ENCODE data around the gene HES5.

HES5 gene

DNA sequence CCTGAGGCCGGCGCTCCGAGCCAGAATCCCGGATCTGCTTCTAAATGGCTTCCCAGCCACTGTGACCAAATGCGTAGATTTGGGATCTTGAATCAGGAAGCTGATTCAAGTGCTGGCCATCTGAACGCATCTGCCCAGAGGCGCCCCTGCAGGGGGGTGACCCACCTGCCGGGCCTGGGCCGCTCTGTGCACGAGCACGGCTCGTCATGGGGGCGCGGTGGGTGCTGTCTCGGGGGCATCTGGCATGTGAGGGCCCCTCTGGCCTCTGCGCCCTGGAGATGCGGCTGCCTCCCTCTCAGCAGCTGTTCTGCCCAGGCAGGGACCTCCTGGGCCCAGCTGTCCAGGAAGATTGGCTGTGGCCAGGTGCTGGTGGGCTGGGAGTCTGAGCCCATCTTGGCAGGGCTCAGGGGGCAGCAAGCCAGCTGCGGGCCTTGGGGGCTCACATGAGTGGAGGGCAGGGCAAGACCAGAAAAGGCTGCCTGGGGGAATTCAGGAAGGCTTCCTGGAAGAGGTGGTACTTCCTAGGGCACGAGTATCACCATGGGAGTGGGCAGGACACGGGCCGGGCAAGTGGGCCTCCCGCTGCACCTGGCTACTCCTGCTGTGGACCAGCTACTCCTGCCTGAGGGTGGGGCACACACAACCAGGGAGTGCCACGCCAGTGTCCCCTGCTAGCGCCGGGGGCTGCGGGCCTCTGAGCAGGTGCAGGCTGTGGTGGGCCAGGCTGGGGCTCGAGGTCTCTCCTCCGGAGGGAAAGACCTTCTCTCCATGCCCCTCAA lies 28.8 kb downstream of the HES5 start:
- WGBS, 2 experiments: 88 to 90% methylated on average over 28 of the region's 28 CpGs
- no peaks in the 10 kb centered on the region for H3K36me3 ChIP-seq (ENCODE audit: control insufficient read depth, insufficient read depth, low read length)

DNA sequence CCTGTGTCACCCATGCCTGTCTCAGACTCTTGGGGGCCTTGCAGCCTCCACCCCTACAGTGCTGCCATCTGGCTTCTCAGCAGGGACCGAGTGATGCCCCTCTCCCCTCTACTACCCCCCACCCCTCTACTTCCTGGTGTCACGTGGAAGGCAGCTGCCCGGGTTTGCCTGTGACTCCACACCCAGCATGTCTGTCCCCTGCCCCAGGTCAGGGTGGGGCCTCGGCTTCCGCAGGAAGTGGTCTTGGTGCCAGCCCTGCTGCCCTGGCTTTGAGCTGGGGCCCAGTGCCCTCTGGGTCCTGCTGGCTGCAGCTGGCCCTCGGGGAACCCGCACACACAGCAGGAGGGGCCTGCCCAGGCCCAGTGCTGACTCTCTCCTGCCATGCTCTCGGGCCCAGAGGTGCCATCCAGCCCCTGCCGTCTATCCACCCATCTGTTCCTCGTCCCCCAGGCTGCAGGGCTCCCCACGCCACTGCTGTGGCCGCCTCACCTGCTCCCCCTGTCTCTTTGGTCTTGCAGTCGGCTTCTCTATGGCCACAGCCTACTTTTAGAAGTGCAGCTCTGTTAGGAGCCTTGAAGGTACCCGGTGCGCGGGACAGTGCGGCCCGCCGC lies 30.0 kb downstream of the HES5 start:
- Histone ChIP-seq H3K4me3 (ENCODE audit: insufficient read depth, low read depth, low read length) (no peak overlapping the region), H3K9me3 (ENCODE audit: control insufficient read depth, low read length) (no peaks in the 10 kb centered on the region), H3K4me1 (ENCODE audit: control insufficient read depth, insufficient read depth, low read length) (peaks cover 10% of the 10 kb centered on the region), H3K27me3 (ENCODE audit: control insufficient read depth, insufficient read depth, low read length, poor library complexity, severe bottlenecking) (no peaks in the 10 kb centered on the region), H3K36me3 (ENCODE audit: control insufficient read depth, insufficient read depth, low read length) (no peaks in the 10 kb centered on the region), H3K27ac (ENCODE audit: insufficient read depth, low read depth, low read length, poor library complexity, severe bottlenecking) (no peak overlapping the region)
- 88 to 91% methylated on average over 19 of the region's 19 CpGs for WGBS, 2 experiments

More for the DNA sequence above, 28.8 kb downstream of the HES5 start:
- H3K4me3 ChIP-seq (ENCODE audit: insufficient read depth, low read depth, low read length): no peak overlapping the region
- no peaks in the 10 kb centered on the region for H3K27me3 ChIP-seq (ENCODE audit: control insufficient read depth, insufficient read depth, low read length, poor library complexity, severe bottlenecking)
- H3K27ac ChIP-seq (ENCODE audit: insufficient read depth, low read depth, low read length, poor library complexity, severe bottlenecking): no peak overlapping the region
- H3K9me3 ChIP-seq (ENCODE audit: control insufficient read depth, low read length): no peaks in the 10 kb centered on the region
- H3K4me1 ChIP-seq (ENCODE audit: control insufficient read depth, insufficient read depth, low read length): peaks cover 15% of the 10 kb centered on the region

DNA sequence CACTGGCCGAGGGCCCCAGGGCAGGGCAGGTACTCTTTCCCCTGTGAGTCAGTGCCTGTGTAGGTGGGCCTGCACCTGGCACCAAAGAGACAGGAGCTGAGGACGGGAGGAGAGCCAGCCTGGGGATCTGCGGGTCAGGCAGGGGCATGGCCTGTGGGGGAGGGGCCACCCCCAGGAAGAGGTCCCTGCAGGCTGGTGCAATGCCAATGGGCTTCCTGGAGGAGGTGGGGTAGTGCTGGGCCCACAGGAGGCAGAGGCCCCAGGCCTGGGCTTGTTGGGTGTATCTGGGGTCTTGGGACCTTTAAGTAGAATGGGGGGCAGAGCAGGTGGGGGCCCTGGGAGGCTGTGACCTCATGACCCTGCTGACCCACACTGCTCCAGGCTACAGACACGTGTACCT lies 30.8 kb downstream of the HES5 start:
- Histone ChIP-seq H3K27ac (ENCODE audit: insufficient read depth, low read depth, low read length, poor library complexity, severe bottlenecking) (no peak overlapping the region), H3K4me1 (ENCODE audit: control insufficient read depth, insufficient read depth, low read length) (peaks cover 10% of the 10 kb centered on the region), H3K27me3 (ENCODE audit: control insufficient read depth, insufficient read depth, low read length, poor library complexity, severe bottlenecking) (no peaks in the 10 kb centered on the region), H3K4me3 (ENCODE audit: insufficient read depth, low read depth, low read length) (no peak overlapping the region), H3K36me3 (ENCODE audit: control insufficient read depth, insufficient read depth, low read length) (no peaks in the 10 kb centered on the region), H3K9me3 (ENCODE audit: control insufficient read depth, low read length) (no peaks in the 10 kb centered on the region)
- 79 to 86% methylated on average over 4 of the region's 4 CpGs for WGBS, 2 experiments

DNA sequence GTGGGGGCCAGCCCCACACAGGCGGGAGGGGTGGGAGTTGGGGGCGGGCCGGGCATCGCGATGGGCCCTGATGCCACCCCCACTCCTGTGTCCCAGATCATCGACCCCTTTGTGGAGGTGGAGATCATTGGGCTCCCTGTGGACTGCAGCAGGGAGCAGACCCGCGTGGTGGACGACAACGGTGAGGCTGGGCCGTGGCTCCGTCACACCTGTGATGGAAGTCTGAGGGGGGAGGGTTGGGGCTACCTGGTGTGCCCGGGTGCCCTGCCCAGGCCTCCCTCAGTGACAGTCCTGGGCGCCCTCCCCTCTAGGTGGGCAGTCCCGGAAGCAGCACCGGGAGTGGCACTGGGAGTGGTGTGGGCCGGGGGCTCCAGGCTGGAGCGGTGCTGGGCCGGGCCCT lies 31.4 kb downstream of the HES5 start:
- Histone ChIP-seq H3K9me3 (ENCODE audit: control insufficient read depth, low read length) (no peaks in the 10 kb centered on the region), H3K4me1 (ENCODE audit: control insufficient read depth, insufficient read depth, low read length) (peaks cover 7% of the 10 kb centered on the region), H3K4me3 (ENCODE audit: insufficient read depth, low read depth, low read length) (no peak overlapping the region), H3K36me3 (ENCODE audit: control insufficient read depth, insufficient read depth, low read length) (no peaks in the 10 kb centered on the region), H3K27ac (ENCODE audit: insufficient read depth, low read depth, low read length, poor library complexity, severe bottlenecking) (no peak overlapping the region), H3K27me3 (ENCODE audit: control insufficient read depth, insufficient read depth, low read length, poor library complexity, severe bottlenecking) (no peaks in the 10 kb centered on the region)
- 91 to 92% methylated on average over 19 of the region's 19 CpGs for WGBS, 2 experiments

DNA sequence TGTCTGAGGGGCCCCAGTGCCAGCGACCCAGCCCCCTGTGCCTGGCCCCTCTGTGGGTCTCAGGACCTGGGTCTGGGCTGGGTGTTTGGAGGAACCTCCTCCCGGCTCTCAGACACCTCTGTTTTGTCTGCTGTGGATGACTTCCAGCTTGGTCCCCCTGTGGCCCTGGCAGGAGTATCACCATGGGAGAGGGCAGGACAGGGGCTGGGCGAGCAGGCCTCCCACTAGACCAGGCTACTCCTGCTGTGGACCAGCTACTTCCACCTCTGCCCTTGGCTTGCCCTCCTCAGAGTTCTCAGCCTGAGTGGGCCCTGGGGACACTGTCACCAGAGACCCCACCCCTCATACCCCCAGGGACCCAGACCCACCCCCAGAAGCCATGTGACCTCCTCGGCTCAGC lies 32.2 kb downstream of the HES5 start:
- H3K27ac ChIP-seq (ENCODE audit: insufficient read depth, low read depth, low read length, poor library complexity, severe bottlenecking): no peak overlapping the region
- H3K27me3 ChIP-seq (ENCODE audit: control insufficient read depth, insufficient read depth, low read length, poor library complexity, severe bottlenecking): no peaks in the 10 kb centered on the region
- H3K4me1 ChIP-seq (ENCODE audit: control insufficient read depth, insufficient read depth, low read length): peaks cover 4% of the 10 kb centered on the region
- 89 to 90% methylated on average over 4 of the region's 4 CpGs for WGBS, 2 experiments
- no peaks in the 10 kb centered on the region for H3K36me3 ChIP-seq (ENCODE audit: control insufficient read depth, insufficient read depth, low read length)
- H3K4me3 ChIP-seq (ENCODE audit: insufficient read depth, low read depth, low read length): no peak overlapping the region
- H3K9me3 ChIP-seq (ENCODE audit: control insufficient read depth, low read length): no peaks in the 10 kb centered on the region

DNA sequence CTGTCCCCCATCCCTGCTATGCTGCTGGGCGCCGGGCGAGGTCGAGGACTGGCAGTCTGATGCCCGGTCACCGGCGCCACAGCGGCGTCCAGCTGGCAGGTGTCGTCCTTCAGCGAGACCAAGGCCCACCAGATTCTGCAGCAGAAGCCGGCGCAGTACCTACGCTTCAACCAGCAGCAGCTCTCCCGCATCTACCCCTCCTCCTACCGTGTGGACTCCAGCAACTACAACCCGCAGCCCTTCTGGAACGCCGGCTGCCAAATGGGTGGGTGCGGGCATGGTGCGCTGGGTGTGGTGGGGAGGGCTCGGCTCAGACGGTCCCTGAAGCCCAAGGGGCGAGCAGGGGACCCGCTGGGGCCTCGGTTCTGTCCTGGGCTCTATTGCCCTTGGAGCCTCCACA lies 33.3 kb downstream of the HES5 start:
- H3K9me3 ChIP-seq (ENCODE audit: control insufficient read depth, low read length): no peaks in the 10 kb centered on the region
- no peaks in the 10 kb centered on the region for H3K27me3 ChIP-seq (ENCODE audit: control insufficient read depth, insufficient read depth, low read length, poor library complexity, severe bottlenecking)
- no peak overlapping the region for H3K4me3 ChIP-seq (ENCODE audit: insufficient read depth, low read depth, low read length)
- H3K4me1 ChIP-seq (ENCODE audit: control insufficient read depth, insufficient read depth, low read length): peaks cover 6% of the 10 kb centered on the region
- H3K36me3 ChIP-seq (ENCODE audit: control insufficient read depth, insufficient read depth, low read length): no peaks in the 10 kb centered on the region
- WGBS, 2 experiments: 93 to 94% methylated on average over 26 of the region's 26 CpGs
- no peak overlapping the region for H3K27ac ChIP-seq (ENCODE audit: insufficient read depth, low read depth, low read length, poor library complexity, severe bottlenecking)

DNA sequence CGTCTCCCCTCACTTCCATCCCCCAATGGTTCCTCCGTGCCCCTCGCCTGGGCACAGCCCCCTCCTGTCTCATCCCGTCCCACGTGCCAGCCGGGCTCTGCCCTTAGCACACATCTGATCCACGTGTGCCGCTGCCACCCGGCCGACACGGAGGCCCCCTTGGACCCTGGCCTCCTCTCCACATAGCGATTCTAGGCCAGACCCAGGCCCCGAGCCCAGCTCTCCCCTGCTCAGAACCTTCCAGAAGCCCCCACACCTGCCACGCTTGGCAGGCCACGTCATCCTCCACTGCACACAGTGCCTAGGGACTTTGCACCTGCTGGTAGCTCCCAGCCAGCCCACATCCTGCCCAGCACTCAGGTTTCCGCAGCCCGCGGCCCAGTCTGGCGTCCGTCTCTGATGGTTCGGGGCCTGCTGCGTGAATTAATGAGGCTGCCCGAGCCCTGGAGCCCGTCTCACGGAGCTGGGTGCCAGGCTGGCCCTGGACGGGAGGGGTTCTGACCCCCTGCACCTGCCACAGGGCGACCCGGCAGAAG lies 33.9 kb downstream of the HES5 start:
- Histone ChIP-seq H3K36me3 (ENCODE audit: control insufficient read depth, insufficient read depth, low read length) (no peaks in the 10 kb centered on the region), H3K9me3 (ENCODE audit: control insufficient read depth, low read length) (no peaks in the 10 kb centered on the region), H3K4me1 (ENCODE audit: control insufficient read depth, insufficient read depth, low read length) (peaks cover 4% of the 10 kb centered on the region), H3K27me3 (ENCODE audit: control insufficient read depth, insufficient read depth, low read length, poor library complexity, severe bottlenecking) (no peaks in the 10 kb centered on the region), H3K27ac (ENCODE audit: insufficient read depth, low read depth, low read length, poor library complexity, severe bottlenecking) (no peak overlapping the region), H3K4me3 (ENCODE audit: insufficient read depth, low read depth, low read length) (no peak overlapping the region)
- 91 to 92% methylated on average over 28 of the region's 28 CpGs for WGBS, 2 experiments

DNA sequence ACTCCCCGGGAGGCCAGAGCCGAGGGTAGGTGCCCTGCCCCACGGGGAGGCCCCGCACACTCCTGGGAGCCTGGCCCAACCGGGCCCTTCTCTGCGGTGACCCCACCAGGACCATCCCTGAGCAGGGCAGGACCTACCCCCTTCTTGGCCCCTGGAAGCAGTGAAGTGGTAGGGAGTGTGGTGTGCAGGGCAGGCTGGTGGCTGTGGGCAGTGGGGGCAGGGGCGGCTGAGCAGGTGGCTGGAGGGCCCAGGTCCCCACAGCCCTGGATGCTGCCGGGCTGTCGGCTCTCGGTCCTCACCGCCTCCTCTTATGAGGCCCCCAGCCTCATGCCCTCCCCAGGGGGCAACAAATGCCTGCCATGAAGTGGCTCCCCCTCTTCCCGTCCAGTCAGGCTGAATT lies 34.5 kb downstream of the HES5 start:
- WGBS, 2 experiments: 92 to 93% methylated on average over 12 of the region's 12 CpGs

DNA sequence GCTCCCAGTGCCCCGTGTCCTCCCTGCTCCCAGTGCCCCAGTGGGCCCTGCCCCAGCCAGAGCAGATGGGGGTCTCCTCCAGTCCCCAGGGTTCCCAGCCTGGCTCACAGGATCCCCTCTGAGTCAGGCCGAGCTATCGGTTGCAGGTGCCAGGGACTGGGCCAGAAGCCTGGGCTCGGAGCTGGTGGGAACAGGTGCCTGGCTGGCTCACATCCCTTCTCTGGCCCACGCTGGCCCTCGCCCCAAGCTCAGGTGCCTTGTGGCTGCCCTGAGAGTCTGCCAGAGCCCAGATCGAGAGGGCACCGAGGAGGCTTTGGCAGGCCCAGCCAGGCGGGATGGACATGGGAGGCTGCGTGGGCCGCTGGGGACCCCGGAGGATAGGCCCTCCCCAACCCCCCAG lies 35.0 kb downstream of the HES5 start:
- Histone ChIP-seq H3K4me3 (ENCODE audit: insufficient read depth, low read depth, low read length) (no peak overlapping the region), H3K36me3 (ENCODE audit: control insufficient read depth, insufficient read depth, low read length) (no peaks in the 10 kb centered on the region), H3K9me3 (ENCODE audit: control insufficient read depth, low read length) (no peaks in the 10 kb centered on the region), H3K27ac (ENCODE audit: insufficient read depth, low read depth, low read length, poor library complexity, severe bottlenecking) (no peak overlapping the region), H3K27me3 (ENCODE audit: control insufficient read depth, insufficient read depth, low read length, poor library complexity, severe bottlenecking) (no peaks in the 10 kb centered on the region), H3K4me1 (ENCODE audit: control insufficient read depth, insufficient read depth, low read length) (peaks cover 4% of the 10 kb centered on the region)
- 94 to 96% methylated on average over 12 of the region's 12 CpGs for WGBS, 2 experiments

More for the DNA sequence above, 34.5 kb downstream of the HES5 start:
- Histone ChIP-seq H3K27ac (ENCODE audit: insufficient read depth, low read depth, low read length, poor library complexity, severe bottlenecking) (no peak overlapping the region), H3K36me3 (ENCODE audit: control insufficient read depth, insufficient read depth, low read length) (no peaks in the 10 kb centered on the region), H3K27me3 (ENCODE audit: control insufficient read depth, insufficient read depth, low read length, poor library complexity, severe bottlenecking) (no peaks in the 10 kb centered on the region), H3K9me3 (ENCODE audit: control insufficient read depth, low read length) (no peaks in the 10 kb centered on the region), H3K4me3 (ENCODE audit: insufficient read depth, low read depth, low read length) (no peak overlapping the region), H3K4me1 (ENCODE audit: control insufficient read depth, insufficient read depth, low read length) (peaks cover 4% of the 10 kb centered on the region)

DNA sequence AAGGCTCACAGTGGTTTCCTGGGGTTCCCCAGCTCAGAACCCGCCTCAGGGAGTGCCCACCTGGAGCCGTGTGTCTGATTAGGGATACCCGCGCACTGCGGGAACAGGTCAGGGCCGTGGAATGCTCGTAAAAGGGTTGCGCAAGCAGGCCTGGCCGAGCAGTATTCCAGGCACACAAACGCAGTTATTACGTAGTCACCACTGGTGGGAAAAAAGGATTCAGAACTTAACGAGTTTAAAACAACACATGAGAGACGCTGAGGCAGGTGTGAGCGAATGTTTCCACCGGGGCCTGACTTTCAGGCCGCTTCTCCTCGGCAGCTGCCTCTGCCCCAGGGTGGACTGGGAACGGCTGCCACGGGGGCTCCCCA lies 35.8 kb downstream of the HES5 start:
- Histone ChIP-seq H3K27ac (ENCODE audit: insufficient read depth, low read depth, low read length, poor library complexity, severe bottlenecking) (no peak overlapping the region), H3K4me1 (ENCODE audit: control insufficient read depth, insufficient read depth, low read length) (peaks cover 4% of the 10 kb centered on the region), H3K4me3 (ENCODE audit: insufficient read depth, low read depth, low read length) (no peak overlapping the region), H3K9me3 (ENCODE audit: control insufficient read depth, low read length) (no peaks in the 10 kb centered on the region), H3K27me3 (ENCODE audit: control insufficient read depth, insufficient read depth, low read length, poor library complexity, severe bottlenecking) (no peaks in the 10 kb centered on the region), H3K36me3 (ENCODE audit: control insufficient read depth, insufficient read depth, low read length) (no peaks in the 10 kb centered on the region)
- 88 to 89% methylated on average over 19 of the region's 19 CpGs for WGBS, 2 experiments
